NCI-H146 (cell line): ENCODE data around the gene ARHGAP6.

ENCODE experiments used
- DNase-seq: peaks from one replicate; lab custom pipeline; 2025; lab: John Stamatoyannopoulos, UW

The ARHGAP6 gene

DNA sequence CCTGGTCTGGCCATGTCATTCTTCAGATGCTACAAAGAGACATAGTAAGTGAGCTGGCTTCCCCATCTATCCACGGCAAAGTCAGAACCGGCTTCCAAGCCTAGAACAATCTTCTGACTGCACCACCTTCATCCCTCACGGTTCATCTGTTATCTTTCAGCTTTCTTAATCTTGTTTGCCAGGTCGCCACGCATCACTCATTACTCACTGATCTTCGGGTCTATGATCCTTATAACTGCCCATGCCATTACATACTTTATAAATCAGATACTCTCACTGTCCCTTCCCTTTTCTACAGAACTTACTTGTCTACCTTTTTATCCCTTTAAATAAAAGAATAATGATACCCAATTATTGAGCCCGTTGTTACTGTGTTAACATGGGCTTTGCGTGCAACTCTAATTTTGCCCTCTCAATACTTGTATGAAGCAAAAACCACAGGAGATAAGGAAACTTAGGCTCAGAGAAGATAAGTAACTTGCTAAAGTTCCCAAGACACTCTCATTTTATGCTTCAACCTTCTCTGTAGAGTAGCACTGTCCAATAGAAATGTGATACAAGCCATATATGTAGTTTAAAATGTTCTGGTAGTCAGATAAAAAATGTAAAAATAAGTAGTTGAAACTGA, 200.8 kb downstream of the ARHGAP6 start:
- no peak for DNase-seq

DNA sequence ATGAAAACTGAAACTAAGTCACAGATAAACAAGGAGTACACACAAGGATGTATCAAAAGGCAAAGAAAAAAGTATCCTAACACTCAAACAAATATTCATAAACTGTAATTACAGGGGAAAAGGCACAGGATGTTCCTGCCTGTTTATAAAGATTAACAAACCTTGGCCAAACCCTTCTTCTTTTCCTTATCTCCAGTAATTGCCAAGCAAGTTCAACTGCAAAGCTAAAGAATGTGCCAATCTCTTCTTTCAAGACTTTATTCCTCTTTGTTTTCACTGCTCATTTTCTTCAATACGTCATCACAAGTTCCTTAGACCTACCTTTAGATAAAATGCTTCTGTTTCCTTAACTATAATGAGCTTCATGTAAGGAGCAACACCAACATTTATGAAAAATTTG, 201.3 kb downstream of the ARHGAP6 start:
- DNase-seq: no peak

DNA sequence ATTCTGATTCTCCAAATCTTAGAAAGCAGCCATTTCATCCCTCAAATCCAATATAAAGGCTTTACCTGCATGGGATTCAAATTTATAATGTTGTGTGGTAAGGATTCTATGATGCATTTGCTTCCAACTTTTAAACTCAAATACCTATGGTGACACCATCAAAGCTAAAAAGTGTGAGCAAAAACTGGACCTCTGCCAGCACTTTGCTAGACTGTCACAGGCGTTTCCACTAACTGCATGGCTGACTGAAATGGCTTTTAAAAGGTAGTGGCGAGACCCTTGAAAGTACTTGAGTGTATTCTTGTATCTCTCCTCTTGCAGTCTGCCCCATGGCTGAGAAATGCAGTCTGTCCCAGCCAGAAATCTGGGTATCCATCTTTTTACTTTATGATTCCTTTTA, 203.1 kb downstream of the ARHGAP6 start:
- DNase-seq: no peak

DNA sequence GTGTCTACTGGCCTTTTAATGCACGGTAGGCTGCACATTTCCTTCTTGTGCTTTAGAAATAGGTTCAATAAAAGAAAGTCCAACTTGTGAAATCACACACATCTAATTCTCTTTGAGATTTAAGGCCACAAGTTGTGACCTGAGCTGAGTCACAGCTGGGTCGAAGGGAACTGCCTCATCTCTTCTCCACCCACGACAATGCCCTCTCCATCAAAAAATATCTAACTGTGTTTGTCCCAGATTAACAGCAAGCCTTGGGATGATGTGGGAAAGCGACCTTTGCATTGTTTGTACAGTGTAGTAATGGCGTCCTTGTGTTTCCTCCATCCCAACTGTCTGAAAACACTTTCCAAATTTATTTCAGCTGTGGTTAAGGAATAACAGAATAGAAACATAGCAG, 203.6 kb downstream of the ARHGAP6 start:
- DNase-seq: no peak

DNA sequence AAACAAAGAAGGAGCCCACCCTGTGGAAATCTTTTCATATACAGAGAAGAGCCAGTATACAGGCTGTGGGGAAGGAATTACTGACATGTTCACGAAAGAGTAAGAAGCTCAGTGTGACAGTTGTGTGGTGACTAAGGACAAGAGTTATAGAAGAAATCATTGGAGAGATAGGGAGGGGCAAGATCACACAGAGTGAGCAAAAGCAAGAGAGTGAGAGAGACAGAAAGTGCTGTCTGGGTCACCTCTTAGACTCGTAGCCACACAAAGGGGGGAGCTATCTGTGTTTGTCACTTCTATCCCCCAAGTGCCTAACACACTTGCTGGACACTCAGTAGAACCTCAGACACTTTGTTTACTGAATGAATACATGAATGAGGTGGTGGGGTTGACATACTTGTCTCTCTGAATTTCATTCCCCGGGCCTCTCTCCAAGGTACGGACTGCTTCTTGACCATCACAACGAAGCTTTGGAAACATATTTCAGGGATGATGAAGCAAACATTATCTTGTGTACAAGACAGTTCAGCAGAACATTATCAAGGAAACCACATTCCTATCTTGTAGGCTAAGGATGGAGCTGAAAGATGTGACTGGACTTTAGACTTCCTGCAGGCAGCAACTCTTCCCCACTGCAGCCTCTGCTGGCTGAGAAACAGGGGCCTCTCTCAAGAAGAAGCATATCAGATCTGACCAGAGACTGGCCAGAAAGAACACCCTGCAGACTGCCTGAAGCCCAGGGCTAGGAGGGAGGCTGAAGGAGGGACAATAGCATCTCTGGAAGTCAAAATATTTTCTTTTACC, 204.3 kb downstream of the ARHGAP6 start:
- DNase-seq: no peak

DNA sequence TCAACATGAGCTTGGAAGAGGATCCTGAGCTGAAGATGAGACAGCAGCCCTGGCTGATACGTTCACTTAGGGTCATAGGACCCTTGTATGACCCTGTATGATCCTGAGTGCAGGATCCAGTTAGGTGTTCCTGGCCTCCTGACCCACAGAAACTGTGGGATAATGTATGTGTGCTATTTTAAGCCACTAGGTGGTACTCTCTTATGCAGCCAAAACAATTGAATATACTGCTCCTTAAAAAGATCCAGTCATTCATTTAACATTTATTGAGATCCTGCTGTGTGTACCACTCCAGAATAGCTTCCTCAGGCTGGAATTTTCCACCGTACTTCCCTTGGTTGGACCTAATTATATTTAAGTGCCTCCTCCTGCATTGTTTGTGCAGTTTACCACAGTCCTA, 205.4 kb downstream of the ARHGAP6 start:
- no peak for DNase-seq

DNA sequence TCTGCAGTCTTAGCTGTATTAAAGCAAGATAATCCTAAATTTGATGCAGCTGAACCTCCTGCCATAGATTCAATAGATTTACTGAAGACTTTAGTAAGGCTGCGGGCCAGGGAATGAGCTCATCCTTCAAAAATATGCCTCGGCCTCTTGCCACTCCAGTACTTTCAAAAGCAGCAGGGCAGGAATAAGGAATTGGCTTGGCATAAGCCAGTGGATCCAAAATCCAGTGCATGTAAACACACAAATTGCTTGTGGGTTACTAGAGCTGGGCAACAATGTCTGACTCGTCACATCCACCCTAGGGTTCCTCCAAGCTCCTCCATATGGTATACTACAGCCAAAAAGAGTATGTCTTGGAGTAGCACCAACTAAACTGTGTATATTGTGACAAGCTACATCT, 207.6 kb downstream of the ARHGAP6 start:
- DNase-seq: no peak

DNA sequence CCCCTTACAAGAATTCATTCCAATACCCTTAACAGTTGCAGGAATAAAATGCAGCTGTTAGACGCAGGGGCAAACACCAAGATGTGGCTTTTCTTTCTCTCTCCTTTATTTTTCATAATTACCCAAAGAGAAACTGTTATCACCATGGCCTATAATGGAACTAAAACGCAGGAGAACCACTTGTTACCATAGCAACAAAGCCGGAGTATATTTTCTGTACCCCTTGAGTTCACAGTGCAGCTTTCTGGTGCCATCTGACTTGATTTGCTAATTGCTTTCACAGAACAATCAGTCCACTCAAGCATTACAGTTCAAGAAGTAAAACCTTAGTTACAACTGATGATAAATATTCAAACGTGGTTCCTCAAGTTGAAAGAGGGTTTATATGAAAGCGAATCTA, 214.6 kb downstream of the ARHGAP6 start:
- DNase-seq: no peak

DNA sequence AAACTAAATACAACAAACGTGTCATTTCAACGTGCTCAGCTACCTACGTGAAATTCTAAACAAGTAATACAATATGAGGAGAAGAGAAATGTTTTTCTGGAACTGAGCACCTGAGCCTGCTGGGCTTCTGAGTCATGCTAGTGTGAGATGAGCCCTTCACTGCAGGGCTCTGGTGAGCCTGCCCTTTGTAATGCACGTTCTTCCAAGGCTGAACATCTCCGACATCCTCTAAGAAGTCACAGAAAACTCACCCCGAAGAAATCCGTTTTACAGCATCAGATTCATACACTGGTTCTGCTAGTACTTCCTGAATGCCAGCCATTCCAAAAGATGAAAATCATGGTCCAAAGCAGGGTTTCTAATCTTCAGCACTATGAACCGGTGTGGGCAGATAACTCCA, 215.4 kb downstream of the ARHGAP6 start:
- no peak for DNase-seq

DNA sequence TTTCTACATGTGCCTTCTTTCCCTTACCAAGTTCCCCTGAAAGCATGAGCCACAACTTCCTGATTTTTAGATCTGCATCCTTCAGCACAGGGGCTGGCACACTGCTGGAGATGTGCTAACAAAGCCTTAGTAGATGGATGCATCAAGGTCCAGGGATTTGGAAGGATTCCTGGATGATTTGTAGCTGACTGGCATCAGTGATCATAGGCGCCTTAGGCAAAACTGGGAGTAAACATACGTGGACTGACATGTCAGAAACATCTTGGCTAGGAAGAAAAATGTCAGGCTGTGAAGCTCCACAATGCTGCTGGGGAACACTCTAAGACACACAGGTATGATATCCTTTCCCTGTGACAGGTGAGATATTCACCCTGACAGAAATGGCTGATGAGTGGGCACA, 216.1 kb downstream of the ARHGAP6 start:
- no peak for DNase-seq

DNA sequence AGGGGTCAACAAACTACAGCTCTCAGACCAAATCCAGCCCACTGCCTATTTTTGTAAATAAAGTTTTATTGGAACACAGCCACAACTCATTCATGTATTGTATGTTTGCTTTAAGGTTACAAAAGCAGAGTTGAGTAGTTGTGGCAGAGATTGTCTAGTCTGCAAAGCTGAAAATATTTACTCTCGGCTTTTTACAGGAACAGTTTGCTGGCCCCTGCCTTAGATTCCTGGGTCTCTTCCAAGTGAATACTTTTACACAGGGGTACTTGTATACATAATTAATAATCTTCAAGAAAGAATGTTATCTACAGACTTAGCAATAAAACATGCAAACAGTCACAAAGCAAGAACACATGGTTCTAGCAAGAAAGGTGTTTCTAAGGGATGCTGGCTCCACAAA, 218.3 kb downstream of the ARHGAP6 start:
- no peak for DNase-seq

DNA sequence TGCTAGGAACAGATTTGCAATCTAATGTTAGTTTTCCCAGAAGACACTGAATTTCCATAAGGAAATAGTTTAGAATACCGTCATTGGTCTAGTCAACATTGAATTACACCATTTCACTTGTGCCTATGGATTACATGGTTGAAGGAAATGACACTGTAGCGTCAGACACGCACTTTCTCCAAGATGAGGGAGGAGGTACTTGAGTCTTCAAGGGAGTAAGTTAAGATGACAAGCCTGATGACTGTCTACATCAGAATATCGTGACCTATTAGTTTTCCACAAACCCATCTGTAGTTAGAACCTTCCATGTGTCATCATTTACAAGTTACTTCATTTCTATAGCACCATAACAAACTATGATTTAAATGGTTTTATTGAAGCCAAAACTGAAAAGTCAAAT, 218.8 kb downstream of the ARHGAP6 start:
- DNase-seq: no peak

DNA sequence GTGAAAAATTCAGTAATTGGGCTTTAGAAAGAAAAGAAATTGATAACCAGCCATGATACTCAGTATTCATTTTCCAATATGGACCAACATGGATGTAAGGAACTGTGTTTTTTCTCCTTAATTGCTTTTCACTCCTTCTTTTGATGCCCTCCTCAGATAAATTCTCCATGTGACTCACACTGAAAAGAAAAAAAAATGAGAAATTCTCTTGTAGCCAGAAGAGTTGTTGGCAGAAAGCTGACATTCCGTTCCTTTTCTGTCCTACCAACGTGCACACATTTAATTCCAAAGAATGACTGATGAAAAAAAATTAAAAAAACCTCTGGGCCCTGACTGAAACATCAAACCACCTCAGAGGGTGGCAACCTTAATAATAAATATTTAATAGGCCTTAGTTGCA, 219.4 kb downstream of the ARHGAP6 start:
- DNase-seq: no peak

DNA sequence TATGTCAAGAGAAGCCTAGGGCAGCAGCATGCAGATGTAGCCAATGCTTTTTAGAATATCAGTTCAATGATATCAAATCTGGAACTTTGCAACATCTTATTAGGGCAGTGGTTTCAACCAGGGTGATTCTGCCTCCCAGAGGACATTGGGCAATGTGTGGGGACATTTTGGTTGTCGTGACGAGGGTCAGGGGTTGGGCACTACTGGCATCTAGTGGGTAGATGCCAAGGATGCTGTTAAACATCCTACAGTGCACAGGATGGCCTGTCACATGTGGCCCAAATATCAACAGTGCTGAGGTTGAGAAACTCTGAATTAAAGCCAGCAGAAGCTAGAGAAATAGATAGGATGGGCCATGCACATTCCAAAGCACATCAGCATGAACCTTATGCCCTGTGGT, 220.2 kb downstream of the ARHGAP6 start:
- DNase-seq: no peak

DNA sequence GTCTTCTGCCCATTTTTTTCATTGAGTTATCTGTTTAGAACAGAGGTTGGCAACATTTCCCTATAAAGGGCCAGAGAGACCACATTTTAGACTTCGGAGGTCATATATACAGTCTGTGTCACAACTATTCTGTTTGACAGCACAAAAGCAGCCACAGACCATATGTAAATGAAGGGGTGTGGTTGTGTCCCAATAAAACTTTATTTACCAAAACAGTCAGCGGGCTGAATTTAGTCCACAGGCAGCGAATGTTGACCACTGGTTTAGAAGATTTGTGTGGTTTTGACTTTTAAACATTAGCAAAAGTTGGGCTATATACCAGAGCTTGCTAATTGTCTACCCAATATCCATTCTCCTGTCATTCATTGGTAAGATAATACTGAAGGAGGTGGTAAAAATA, 221.7 kb downstream of the ARHGAP6 start:
- no peak for DNase-seq

DNA sequence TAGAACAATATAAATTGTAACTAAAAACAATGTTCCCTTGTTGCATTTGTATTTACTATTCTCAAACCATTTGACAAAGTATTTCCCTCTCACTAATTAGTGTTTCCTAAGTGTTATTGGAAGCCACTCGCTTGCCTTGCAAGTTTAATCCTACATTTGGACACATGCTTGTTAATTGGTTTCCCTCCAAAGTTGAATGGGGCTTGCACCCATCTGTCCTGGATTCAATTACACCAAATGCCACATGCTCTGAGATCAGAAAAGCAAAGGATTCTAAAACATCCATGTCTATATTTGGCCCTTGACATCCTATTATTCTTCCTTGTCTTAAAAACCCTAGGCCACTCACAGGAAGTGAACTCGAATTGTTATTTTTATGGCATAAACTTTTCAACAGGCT, 225.9 kb downstream of the ARHGAP6 start:
- no peak for DNase-seq

DNA sequence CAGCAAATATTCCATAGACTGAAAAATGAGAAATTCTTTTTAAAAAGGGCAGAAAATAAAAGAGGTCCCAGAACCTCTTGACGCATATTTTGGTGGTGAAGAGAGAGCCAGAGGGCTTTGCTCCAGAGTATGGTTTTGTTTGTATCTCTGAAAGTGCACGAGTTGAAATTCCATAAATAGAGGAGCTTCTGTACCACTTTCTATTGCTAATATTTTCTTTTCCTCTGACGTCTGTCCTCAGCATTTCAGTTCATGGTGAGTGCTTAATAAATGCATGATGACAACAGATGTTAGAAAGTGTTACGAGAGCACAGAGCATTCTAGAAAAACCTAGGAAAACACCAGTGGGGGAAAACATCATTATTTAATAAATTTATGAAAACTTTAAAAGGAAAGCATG, 227.0 kb downstream of the ARHGAP6 start:
- DNase-seq: no peak

DNA sequence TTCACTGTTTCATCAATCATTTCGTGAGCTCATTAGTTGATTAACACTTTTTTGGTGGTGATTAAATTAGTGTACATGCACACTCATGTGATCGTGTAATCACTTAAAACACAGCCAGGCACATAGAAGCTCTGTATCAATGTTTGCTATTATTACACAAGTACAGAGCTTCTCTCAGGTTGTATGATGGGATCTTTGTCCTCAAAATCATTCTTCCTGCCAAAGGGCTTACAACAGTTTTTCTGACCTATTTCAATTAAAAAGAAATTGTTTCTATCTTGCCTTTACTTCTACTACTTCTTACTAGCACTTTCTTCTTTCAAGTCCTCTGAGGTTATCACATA, 227.4 kb downstream of the ARHGAP6 start:
- DNase-seq: no peak

DNA sequence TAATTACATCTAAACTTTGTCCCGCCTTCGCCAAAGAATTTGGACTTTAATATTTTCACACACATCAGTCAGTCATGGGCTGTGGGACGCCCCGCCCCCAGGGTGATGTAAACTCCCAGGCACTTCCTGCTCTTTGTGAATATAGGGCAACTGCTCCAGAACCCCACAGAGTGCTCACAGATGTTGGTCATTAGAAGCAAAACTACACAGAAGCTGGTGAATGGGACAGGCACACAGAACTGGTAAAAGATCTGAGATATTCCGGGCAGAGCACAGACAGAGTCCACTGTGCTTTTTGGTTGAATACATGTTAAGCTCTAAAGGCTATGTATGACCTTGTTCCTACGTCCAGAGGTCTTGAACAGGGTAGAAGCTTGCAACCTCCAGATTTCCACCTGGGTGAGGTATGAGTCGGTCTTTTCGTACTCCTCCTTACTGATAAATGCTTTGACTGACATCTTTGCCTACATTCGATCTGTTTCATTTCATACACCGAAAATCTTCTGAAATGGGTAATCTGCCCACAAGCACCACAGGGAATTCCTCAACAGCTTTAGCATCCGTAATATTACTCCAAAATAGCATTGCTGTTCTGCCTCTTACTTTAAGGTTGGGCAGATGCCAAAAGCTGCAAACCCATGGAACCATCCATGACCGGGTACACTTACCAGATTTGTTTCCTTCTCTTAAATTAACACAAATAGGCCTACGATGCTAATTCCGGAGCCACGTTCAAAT, 227.9 kb downstream of the ARHGAP6 start:
- no peak for DNase-seq

DNA sequence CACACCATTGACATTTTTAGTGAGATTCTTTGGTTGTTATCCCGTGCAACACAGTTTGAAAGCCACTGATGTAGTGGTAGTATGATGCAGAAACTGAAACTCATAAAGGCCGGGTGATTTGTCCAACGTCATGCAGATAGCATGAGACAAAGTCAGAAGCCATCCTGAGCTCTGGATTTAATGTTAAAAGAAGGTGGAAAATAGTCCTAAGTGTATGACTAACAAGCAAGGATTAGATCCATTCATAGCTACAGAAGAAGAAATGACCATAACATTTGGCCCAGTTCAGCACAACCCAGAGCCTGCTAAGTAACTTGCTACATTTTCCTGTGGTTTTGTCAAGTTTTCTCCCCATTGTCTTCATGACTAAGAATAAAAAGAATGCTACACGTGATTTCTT, 230.2 kb downstream of the ARHGAP6 start:
- DNase-seq: no peak

DNA sequence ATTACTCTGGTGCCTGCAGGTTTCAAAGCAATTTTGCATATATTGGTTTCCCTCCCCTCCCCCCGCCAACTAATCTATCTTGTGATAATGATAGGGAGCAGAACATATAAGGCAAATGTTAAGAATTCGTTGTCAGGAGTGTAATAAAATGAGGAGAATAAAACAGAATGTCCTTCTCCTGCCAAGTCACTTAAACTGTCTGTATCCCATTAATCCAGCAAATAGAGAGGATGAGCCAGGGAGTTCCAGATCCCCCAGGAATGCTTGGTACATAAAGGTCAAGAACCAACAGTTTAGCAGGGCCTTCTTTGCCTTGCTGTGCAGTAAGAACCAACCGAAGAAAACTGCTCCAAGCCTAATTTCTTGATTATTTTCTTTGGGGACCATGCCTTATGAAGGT, 231.1 kb downstream of the ARHGAP6 start:
- no peak for DNase-seq

DNA sequence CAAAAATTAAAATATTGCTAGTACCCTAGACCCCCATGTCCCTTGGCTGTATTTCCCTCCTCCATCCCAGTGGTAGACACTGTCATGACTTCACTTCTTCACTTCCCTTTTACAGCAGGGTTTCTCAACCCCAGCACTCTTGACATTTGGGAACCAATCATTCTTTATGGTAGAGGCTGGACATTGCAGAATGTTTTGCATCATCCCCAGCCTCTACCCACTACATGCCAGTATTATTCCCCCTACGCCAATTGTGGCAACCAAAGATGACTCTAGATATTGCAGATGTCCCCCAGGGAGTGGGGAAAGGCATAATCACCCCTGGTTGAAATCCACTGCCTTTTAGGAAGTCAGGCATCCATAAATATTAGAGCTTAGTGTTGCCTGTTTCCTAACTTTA, 233.9 kb downstream of the ARHGAP6 start:
- DNase-seq: no peak

DNA sequence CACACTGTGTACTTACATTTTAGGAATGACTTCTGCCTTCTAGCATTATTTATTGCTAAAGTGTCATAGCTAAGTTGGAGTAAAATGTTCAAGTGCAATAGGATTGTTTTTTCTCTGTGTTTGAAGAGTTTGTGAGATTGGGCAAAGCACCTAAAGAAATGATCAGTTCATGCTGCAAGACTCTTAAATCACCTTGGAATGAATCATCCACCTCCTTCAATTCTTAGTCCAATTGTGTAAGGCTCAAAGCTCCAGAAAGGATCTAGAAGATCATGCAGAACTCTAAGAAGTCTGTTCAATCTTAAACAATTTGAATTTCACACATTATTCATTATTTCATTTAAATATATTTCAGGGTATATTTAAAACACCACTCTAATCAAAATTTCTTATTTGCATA, 235.4 kb downstream of the ARHGAP6 start:
- no peak for DNase-seq
